ENCODE measurements around the gene ACACB.

ACACB gene

DNA sequence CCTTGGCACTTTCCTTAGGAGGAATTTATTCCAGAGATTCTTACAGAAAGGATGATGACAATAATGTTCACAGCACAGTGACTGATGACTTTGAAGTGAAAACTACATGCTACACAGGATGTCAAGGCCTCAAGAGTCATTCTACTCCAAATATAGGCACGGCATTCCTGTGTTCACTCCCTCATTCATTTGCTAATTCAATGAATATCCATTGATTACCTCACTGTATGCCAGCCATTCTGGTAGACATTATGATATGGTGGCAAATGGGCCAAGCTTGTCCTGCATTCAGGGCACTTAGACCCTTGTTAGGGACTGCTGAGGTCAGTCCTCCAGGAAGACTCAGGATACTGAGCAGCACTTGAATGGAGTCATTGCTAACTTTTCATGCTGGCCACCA is 144.7 kb downstream of the ACACB start:
- DNase-seq: no peak

DNA sequence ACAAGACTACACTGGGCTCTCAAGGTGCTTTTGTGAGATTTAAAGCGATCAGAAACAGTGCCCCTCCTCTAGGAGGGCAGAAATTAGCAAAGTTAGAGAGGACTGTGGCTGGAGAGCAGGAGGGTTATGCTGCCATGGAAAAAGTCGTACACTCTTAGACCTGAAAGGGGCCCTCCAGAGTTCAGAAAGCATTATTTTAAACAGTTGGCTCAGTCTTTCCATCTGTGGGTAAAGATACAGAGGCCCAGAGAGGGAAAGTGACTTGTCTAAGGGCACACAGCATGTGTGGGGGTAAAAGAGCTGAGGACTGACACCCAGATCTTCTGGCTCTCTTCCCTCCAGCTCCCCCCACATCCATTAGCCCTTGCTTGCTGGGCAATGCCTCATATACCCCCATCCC is 145.6 kb downstream of the ACACB start:
- no peak for DNase-seq

DNA sequence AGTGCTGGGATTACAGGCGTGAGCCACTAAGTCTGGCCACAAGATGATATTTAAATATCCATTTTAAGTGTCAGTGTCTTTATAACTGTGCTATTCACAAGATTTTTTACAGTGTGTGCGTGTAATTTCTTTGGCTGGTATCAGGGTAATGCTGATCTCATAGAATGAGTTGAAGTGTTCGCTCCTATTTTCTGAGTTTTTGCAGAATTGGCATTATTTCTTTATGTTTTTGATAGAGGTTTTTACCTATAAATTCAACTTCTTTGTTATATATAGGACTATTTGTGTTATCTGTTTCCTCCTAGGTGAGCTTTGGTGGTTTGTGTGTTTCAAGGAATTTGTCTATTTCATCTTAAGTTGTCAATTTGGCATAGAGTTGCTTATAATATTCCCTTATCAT is 147.1 kb downstream of the ACACB start:
- DNase-seq: no peak

DNA sequence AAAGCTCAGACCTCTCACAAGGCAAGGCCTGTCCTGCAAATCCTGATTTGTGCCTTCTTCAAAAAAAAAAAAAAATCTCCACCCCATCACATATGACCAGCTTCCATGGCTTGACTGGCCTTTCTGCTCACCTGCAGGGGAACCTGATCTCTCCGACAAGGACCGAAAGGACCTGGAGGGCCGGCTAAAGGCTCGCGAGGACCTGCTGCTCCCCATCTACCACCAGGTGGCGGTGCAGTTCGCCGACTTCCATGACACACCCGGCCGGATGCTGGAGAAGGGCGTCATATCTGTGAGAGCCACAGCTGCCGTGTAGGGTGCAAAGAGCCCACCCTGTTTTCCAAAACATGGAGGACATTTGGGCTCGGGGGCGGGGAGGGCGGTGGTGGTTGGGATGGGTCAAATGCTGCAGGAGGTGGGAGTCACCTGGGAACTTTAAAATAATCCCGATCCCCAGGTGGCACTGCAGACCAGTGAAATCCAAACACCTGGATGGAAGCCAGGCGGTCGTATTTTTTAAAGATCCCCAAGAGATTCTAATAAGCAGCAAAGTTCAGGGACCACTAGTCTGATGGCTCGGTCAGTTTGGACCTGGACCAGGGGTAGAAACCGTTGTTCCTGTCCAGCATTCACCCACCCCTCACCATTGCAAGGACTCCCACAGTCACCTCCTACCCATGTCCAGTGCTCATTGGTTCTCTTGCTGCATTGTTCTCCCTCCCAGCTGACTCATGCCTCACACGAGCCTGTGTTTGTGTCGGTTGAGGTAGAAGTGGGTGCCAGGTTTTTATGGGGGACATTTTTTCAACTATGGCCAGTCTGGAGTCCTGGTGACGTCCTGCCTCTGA is 147.9 kb downstream of the ACACB start:
- no peak for DNase-seq

DNA sequence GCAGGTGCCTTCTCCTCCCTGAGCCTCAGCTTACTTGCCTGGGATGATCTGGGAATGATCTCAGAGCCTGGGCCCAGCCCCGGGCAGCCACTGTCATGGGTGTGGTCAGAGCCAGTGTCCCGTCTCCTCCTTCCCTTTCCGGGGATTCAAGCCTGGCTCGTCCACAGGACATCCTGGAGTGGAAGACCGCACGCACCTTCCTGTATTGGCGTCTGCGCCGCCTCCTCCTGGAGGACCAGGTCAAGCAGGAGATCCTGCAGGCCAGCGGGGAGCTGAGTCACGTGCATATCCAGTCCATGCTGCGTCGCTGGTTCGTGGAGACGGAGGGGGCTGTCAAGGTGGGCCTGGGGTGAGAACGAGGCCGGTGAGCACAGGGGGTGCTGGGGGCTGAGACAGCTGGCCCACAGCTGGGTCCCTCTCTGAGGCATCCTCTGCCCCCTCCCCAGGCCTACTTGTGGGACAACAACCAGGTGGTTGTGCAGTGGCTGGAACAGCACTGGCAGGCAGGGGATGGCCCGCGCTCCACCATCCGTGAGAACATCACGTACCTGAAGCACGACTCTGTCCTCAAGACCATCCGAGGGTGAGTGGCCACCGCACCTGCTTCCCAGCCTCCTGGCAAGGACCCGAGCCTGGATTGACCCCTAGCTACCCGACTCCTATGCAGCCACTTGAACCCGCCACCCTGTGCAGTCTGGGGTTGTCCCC is 148.7 kb downstream of the ACACB start:
- DNase-seq: no peak

DNA sequence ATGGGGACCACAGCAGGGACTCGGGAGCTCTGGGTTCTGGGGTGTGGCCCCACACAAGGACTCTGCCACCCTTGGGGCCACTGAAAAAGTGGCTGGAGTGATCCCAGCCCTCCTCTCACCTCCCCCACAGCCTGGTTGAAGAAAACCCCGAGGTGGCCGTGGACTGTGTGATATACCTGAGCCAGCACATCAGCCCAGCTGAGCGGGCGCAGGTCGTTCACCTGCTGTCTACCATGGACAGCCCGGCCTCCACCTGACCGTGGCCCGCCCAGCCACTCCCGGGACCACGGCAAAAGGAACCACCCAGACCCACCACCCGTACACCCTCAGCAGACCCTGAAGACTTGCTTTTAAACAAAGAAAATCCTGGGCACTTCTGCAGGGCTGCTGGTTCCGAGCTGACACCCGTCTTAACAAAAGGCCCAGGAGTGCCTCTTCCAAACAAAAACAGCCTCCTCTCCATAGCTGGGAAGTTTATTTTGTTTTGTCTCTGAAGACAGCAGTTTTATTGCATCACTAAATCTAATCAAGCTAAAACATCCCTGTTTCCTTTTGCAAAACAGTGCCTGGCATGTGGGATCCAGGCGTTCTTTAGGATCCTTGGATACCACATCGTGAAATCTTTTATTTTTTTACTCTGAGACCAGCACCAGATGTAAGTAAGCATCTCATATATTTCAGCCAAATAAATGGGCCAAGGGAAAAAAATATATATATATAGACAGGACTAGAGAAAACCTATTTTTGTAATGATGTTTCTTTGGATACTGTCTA is 149.9 kb downstream of the ACACB start:
- DNase-seq: no peak

DNA sequence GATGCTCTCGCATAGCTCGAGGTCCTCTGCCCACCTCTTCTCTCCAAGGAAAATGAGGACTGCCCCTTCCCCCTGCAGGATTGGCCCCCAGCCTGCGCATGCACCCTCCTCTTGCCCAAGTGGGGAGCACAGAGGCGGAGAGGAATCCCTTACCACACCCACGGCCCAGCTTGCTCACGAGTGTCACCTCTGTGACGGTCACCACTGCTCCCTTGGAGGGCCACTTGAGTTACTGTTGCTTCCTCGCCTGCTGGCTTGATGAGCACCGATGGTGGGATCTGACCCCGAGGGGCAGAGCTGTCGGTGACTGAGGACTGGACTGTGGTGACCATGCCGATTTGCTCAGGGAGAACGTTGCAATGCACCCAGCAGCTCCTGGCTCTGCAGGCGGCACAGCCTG is 151.0 kb downstream of the ACACB start:
- DNase-seq: no peak

DNA sequence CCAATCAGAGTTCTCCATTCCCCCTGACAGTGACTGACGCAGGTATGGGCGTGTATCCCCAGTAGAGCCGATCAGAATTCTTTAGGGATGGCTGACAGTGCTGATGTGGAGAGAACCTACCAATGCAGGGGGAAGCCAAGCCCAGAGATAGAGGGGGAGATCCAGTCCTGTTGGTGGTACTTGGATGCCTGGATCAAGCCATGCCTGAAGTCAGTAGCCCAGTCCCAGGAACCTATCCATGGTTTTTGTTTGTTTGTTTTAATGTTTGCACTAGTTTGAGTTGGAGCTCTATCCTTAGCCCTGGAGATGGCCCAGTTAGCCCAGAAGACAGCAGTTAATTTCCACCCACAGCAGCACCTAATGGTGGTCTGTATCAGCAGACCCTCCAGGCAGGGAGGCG is 152.5 kb downstream of the ACACB start:
- no peak for DNase-seq

DNA sequence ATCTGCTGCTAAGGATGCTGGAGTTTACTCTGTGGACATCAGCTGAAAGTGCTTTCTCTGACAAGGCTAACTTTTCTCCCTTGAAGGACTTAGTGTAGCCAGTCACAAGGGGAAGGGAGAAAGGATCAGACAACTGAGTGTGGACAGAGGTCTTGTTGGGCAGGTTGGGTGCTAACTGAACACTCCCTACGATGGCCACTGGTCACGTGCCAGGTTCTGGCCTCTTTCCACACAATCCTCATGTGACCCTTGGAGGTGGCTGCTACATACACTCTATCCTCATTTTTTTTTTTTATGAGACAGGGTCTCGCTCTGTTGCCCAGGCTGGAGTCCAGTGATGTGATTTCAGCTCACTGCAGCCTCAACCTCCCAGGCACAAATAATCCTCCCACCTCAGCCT is 153.0 kb downstream of the ACACB start:
- DNase-seq: no peak

DNA sequence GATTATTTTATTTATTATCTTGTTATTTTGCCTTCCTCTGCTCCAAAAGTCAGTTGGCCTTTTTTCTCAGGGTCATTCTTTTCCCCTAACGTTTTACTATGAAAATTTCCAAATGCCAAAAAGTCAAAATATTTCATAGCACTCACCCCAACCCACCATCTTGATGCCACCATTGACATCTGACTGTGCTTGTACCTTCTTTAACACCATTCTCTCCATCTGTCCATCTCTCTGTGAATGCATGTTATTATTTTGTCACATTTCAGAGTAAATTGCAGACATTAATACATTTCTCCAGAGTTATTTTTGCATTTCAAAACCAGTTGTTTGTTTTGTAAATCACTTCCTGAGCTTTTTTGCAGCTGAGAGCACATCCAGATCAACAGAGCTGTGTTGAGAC is 154.1 kb downstream of the ACACB start:
- no peak for DNase-seq

DNA sequence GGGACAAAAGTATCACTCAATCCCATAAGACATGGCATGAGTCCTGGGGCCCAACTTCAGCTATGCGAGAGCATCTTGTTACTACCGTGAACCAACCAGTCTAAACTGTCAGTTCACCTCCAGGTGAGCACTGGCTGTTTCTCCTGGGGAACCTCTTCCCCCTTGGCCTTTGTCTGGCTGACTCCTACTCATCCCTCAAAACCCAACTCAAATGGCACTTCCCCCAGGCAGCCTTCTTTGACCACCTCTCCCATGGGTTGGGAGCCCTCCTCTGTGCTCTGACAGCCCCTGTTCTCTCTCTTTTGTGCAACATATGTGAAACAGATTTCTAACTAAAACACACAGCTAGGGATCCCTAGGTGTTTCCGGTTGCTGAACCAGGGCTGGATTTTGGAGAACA is 155.0 kb downstream of the ACACB start:
- DNase-seq: no peak

DNA sequence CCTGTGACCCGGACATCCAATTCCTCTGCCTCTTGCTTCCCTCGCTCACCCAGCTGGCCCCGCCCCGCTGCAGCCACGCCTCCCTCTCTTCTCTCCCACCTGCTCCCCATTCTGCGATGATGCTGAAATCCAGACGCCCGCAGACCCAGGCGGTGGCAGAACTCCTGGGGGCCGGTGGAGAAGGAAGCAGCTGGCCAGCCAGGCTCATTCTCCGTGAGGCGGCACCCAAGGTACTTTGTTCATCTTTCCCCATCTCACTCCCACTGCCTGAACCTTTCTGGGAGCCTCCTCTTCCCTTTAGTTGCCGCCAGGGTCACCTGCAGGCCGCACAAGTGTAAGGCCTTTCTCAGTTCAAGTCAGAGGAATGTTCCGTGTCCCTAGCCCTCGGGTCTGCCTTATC is 157.0 kb downstream of the ACACB start:
- DNase-seq: no peak

DNA sequence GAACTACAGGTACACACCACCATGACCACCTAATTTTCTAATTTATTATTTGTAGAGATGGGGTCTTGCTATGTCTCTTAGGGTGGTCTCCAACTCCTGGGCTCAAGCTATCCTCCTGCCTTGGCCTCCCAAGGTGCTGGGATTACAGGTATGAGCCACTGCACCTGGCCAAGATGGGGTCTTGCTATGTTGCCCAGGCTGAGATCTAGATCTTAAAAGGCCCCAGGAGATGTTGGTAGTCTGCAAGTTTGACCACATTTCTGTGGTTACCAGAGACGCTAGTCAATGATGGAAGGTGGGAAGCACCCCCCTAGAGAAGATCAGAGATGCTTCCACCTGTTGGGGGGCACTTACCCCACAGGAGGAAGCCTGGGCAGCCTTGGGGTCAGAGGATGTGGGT is 158.0 kb downstream of the ACACB start:
- no peak for DNase-seq

DNA sequence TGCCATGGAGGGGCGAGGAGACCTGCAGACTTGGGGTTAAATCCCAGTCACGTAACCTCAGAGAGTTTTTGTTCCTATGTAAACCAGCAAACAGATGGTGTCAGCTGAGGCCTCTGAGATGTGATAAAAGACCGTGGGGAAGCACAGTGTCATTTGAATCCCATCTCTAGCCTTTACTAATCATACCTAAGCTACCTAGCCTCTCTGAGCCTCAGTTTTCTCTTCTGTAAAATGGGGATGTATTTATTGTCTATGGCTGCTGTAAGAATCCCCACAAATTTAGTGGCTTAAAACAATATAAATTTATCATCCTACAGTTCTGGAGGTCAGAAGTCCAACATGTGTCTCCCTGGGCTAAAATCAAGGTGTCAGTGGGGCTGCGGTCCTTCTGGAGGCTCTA is 158.8 kb downstream of the ACACB start:
- no peak for DNase-seq

DNA sequence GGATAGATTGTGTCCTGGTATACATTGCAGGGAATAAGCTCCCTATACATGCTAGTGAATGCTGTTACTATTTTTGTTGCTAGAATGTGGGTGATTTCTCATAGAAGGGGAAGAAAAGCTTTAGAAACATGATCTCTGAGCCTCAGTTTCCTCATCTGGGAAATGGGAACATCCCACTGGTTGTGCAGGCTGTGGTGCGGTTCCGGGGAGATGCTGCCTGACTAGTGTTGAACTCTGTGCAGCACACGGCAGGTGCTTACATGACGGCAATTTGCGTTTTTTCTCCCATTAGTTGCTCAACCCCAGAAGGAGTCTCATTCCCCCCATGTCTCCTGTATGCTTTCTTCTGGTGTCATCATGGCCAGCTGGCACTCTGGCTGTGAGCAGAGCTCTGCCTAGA is 159.8 kb downstream of the ACACB start:
- no peak for DNase-seq

DNA sequence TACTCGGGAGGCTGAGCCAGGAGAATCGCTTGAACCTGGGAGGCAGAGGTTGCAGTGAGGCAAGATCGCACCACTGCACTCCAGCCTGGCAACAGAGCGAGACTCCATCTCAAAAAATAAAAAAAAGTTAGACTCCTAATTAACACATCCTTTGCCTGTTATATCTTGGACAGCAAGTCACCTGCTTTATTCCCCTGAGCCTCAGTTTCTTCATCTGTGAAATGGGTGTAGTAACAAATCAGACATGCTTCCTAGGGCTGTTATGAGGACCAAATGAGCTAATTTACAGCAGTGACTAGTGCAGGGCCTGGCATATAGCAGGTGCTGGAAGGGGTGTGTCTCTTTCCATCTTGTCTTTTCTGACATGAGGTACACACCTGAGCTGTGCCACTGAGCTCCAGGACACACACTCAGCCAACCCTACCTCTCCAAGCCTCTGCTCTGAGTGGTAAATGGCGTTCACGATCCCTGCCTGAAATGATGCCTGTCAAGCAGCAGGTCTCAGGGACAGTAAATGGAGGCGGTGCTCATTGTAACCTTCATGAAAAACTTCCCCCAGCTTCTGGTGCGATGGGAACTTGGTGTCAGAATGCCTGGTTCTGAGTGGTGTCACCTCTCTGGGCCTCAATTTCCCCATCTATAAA is 161.0 kb downstream of the ACACB start:
- no peak for DNase-seq

DNA sequence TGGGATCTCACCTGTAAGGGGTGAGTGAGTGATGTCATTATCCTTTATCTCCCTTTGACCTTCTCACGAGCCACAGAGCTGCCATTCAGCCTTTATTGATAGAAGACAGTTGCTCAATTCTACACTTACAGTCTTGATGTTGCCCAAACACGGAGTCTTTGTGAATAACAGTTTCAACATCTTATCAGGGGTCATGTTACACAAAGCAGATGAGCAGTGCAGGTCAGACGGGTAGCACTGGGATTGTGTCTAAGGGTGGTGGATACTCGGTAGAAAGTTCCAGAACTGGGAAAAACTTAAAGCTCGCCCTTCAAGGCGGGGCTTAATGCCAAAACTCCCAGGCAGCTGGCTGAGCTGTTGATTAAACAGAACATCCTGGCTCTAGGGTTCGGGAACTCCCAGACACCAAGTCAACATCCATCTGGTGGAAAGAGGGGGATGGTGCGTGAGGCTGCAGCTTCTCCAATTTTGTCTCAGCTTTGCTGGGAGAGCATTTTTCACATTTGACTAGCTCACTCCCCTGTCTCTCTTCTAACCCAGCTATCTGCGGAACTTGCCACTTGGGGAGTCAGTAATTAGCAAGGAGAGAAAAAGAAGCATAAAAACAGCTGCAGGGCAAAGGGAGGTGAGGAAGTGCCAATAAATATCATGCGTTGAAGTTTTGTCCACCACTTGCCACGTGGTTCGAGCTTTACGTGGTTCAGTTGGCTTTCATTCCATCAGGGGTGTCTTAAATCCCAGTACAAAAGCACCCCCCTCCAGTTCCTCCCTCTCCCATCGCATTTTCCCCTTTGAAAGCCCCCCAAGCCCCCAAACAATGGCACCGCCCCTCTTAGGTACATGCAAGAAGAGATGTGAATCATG is 161.7 kb downstream of the ACACB start:
- no peak for DNase-seq

DNA sequence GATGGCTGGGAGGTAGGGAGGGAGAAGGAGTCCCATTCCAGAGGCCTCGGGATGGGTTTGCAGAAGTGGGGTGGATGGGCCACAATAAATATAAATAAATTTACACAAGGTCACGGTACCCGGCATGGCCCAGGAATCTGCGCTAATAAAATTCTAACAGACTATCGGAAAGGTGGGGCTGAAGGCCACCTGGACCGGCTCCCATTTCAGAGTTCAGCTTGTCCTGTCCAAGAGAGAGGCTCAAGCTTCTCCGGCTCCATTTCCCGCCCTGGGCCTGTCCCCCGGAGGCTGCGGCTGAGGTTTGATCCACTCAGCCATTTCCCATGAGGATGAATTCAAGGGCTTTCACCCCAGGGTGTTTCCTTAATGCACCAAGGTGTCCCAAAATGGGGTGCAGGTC is 162.5 kb downstream of the ACACB start:
- DNase-seq: no peak

DNA sequence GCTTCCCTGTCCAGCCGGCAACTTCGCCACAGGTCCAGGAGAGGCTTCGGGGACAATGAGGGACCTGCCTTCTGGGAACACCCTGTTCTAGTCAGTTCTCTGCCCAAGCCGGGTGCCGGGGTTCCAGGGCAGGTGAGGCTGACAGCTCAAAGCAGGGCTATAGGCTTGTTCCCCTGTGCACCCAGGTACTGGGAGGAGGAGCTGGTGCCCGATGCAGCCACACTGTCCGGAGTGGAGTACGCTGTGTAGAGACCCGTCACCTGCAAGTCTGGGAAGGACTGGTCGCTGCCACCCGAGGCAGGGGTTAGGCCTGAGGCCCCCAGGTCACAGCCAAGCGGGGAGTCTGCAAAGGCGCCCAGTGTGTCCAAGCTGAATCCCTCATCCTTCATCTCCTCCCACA is 163.1 kb downstream of the ACACB start:
- no peak for DNase-seq

DNA sequence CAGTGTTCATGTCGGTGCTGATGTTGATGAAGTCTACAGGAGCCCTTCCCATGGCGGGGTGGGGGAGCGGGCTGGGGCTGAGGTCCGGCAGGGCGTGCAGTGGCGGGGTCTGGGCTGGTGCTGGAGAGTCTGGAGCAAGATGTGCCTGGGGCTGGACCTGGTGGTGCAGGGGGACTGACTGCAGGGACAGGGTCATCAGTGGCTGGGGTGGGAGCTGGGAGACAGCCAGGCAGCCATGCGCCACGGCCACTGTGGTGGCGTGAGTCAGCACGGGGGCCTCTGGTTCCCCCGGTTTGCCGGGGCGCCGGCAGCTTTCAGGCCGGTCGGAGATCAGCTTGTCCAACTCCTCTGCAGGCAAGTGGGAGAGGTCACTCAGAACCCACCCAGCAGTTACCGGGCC is 165.1 kb downstream of the ACACB start:
- no peak for DNase-seq

DNA sequence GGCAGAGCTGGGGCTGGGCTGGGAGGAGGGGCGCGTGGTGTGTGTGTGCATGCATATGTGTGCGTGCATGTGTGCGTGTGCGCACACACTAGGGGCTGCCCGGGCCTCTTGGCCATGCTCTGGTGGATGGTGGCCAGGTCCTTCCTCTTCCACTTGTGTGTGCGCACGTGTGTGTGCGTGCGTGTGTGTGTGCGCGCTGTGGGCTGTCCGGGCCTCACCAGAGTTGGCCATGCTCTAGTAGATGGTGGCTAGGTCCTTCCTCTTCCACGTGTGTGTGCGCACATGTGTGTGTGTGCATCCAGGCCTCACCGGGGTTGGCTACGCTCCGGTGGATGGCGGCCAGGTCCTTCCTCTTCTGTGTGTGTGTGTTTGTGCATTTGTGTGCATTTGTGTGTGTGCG is 168.0 kb downstream of the ACACB start:
- no peak for DNase-seq

DNA sequence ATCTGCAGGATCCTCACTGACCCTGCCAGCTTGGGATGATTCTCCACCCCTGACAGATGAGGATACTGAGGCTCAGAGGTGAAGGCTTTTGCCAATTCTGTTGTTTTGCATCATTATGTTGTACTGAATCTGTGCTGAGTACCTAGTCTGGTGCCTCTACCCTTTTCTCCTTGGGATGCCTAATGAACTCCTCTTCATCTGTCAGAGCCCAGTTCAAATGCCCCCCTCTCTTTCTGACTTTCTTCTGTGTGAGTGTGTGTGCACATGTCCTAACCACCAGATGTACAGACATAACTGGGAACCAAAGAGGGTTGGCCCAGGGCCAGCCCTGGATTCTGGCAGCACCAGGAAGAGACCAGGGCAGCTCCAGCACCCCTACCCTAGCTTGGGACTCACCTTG is 169.9 kb downstream of the ACACB start:
- no peak for DNase-seq

Measured in T1000 (cell line).